Suprapubic skin (tissue), 4 donors: ENCODE results near the gene ENTREP1. TPM values are rescaled to one million over a fixed set of nuclear protein-coding genes. Genes with fewer than 3 reads are reported as not detected.
"Not testable (repeated sequence)": the region's sequence is repeated elsewhere in the genome, so short reads cannot be mapped to it uniquely, and the experiment has no call there.

ENCODE experiments used
- DNase-seq, 2 donors: peaks; one replicate each; pipeline ENCODE4 v3.0.0-alpha.2; 2019; ENCODE audit warnings: low spot score in 2 of 2
- H3K27ac ChIP-seq: fragments of 200-600 bp; sonication (generic); one replicate; pipeline ENCODE4 v1.5.1; 2019
- H3K27me3 ChIP-seq: fragments of 200-600 bp; sonication (generic); one replicate; pipeline ENCODE4 v1.5.1; 2019
- H3K36me3 ChIP-seq: fragments of 200-600 bp; sonication (generic); one replicate; pipeline ENCODE4 v1.5.1; 2019
- H3K4me1 ChIP-seq: fragments of 200-600 bp; sonication (generic); one replicate; pipeline ENCODE4 v1.5.1; 2019
- H3K4me3 ChIP-seq: fragments of 200-600 bp; sonication (generic); one replicate; pipeline ENCODE4 v1.5.1; 2019; ENCODE audit warnings: mild to moderate bottlenecking
- H3K9me3 ChIP-seq: fragments of 200-600 bp; sonication (generic); one replicate; pipeline ENCODE4 v1.5.1; 2019
- CTCF ChIP-seq, 2 donors: fragments of 200-600 bp in 1 of 2; fragments of 450-650 bp in 1 of 2; sonication (generic) in 1 of 2; IDR thresholded peaks; one replicate each; pipeline ENCODE4 v1.5.1; 2016 to 2019; ENCODE audit warnings: antibody characterized with exemption in 2 of 2, mild to moderate bottlenecking in 1 of 2, moderate library complexity in 1 of 2
- EP300 ChIP-seq: sonication (generic); formaldehyde crosslinking; IDR thresholded peaks from one replicate; pipeline ENCODE4 v1.6.1; 2017; ENCODE audit warnings: antibody characterized with exemption
- POLR2A ChIP-seq, 2 donors: fragments of 450-650 bp; IDR thresholded peaks; one replicate each; pipeline ENCODE4 v1.6.1; 2017; ENCODE audit warnings: antibody characterized with exemption in 2 of 2, mild to moderate bottlenecking in 2 of 2, moderate library complexity in 2 of 2
- POLR2AphosphoS5 ChIP-seq, 3 donors: sonication (generic); formaldehyde crosslinking; IDR thresholded peaks; one replicate each; pipeline ENCODE4 v1.6.1; 2017; ENCODE audit warnings: antibody characterized with exemption in 3 of 3
- WGBS: methylation state at CpG from one replicate; pipeline ENCODE4 v1.1.5; 2018; 5-methylcytosine and 5-hydroxymethylcytosine counted together
- total RNA-seq, 4 donors: library from RNA; depleted of rRNA; stranded (reverse); fragments of >200 nt; gene quantifications; one replicate each; pipeline ENCODE4 v1.1.0, GENCODE V29; 2016

The ENTREP1 gene
- total RNA-seq, 4 donors from 2014 or later, result 8.6 to 49.2 (median 17.8) TPM

GRCh38 chr9:69299315-69299714 is 25.7 kb upstream of the ENTREP1 start:
- TF ChIP-seq POLR2AphosphoS5 (IDR thresholded peaks at IDR 0.05) (no peak), CTCF (IDR thresholded peaks at IDR 0.05) (no peak), POLR2A (IDR thresholded peaks at IDR 0.05) (no peak), EP300 (no peak)
- WGBS, result 79% methylated on average over 1 of the region's 1 CpG

GRCh38 chr9:69299826-69300225 is 25.2 kb upstream of the ENTREP1 start:
- no peak for DNase-seq
- TF ChIP-seq POLR2A (IDR thresholded peaks at IDR 0.05) (no peak), POLR2AphosphoS5 (IDR thresholded peaks at IDR 0.05) (no peak), CTCF (IDR thresholded peaks at IDR 0.05) (no peak), EP300 (no peak)
- Histone ChIP-seq H3K27me3 (no peaks in the 10 kb centered on the region), H3K4me1 (no peaks in the 10 kb centered on the region), H3K4me3 (no peak overlapping the region), H3K9me3 (no peaks in the 10 kb centered on the region), H3K27ac (no peak overlapping the region), H3K36me3 (no peaks in the 10 kb centered on the region)
- 53% methylated on average over 1 of the region's 1 CpG for WGBS

More at GRCh38 chr9:69299315-69299714, 25.7 kb upstream of the ENTREP1 start:
- no peaks in the 10 kb centered on the region for H3K36me3 ChIP-seq
- no peaks in the 10 kb centered on the region for H3K9me3 ChIP-seq
- DNase-seq, result no peak
- H3K4me3 ChIP-seq, result no peak overlapping the region
- H3K27me3 ChIP-seq, result no peaks in the 10 kb centered on the region
- H3K27ac ChIP-seq, result no peak overlapping the region
- H3K4me1 ChIP-seq, result no peaks in the 10 kb centered on the region

GRCh38 chr9:69303331-69303730 is 21.7 kb upstream of the ENTREP1 start:
- TF ChIP-seq POLR2A (IDR thresholded peaks at IDR 0.05) (no peak), CTCF (IDR thresholded peaks at IDR 0.05) (no peak), POLR2AphosphoS5 (IDR thresholded peaks at IDR 0.05) (no peak), EP300 (no peak)
- no peaks in the 10 kb centered on the region for H3K27me3 ChIP-seq
- no peaks in the 10 kb centered on the region for H3K36me3 ChIP-seq
- no peak for DNase-seq
- H3K4me1 ChIP-seq, result no peaks in the 10 kb centered on the region
- WGBS, result 84% methylated on average over 2 of the region's 2 CpGs
- H3K27ac ChIP-seq, result no peak overlapping the region
- H3K9me3 ChIP-seq, result no peaks in the 10 kb centered on the region
- H3K4me3 ChIP-seq, result no peak overlapping the region

- 87% methylated on average over 5 of the region's 5 CpGs for WGBS
- not testable (repeated sequence) for DNase-seq, H3K4me1 ChIP-seq, H3K4me3 ChIP-seq, H3K36me3 ChIP-seq, H3K27me3 ChIP-seq, H3K9me3 ChIP-seq, H3K27ac ChIP-seq
These were observed 18.0 kb upstream of the ENTREP1 start for GRCh38 chr9:69306895-69307445.

GRCh38 chr9:69307446-69308205 is 17.4 kb upstream of the ENTREP1 start:
- Histone ChIP-seq H3K36me3 (no peaks in the 10 kb centered on the region), H3K4me3 (no peak overlapping the region), H3K9me3 (no peaks in the 10 kb centered on the region), H3K27me3 (no peaks in the 10 kb centered on the region), H3K27ac (no peak overlapping the region), H3K4me1 (no peaks in the 10 kb centered on the region)
- no peak for DNase-seq
- TF ChIP-seq POLR2AphosphoS5 (IDR thresholded peaks at IDR 0.05), result no peak
- TF ChIP-seq POLR2A (IDR thresholded peaks at IDR 0.05), result no peak
- 93% methylated on average over 5 of the region's 5 CpGs for WGBS

- Histone ChIP-seq H3K9me3 (no peaks in the 10 kb centered on the region), H3K27ac (no peak overlapping the region), H3K27me3 (no peaks in the 10 kb centered on the region), H3K4me3 (no peak overlapping the region), H3K4me1 (no peaks in the 10 kb centered on the region), H3K36me3 (no peaks in the 10 kb centered on the region)
- TF ChIP-seq CTCF (IDR thresholded peaks at IDR 0.05) (no peak), POLR2AphosphoS5 (IDR thresholded peaks at IDR 0.05) (no peak), POLR2A (IDR thresholded peaks at IDR 0.05) (no peak), EP300 (no peak)
- DNase-seq, result no peak
- 93% methylated on average over 5 of the region's 5 CpGs for WGBS
These were observed 16.6 kb upstream of the ENTREP1 start for GRCh38 chr9:69308206-69308931.
